Measurements from ENCODE around the gene TPM4.
A peak's percentile ranks its signal among the peaks of the same experiment; 100 is the strongest.
"Not testable (repeated sequence)": the region's sequence is repeated elsewhere in the genome, so short reads cannot be mapped to it uniquely, and the experiment has no call there.

The TPM4 gene
- 91.7 to 233 (median 151) reads per million in 3 experiments for total RNA-seq

DNA sequence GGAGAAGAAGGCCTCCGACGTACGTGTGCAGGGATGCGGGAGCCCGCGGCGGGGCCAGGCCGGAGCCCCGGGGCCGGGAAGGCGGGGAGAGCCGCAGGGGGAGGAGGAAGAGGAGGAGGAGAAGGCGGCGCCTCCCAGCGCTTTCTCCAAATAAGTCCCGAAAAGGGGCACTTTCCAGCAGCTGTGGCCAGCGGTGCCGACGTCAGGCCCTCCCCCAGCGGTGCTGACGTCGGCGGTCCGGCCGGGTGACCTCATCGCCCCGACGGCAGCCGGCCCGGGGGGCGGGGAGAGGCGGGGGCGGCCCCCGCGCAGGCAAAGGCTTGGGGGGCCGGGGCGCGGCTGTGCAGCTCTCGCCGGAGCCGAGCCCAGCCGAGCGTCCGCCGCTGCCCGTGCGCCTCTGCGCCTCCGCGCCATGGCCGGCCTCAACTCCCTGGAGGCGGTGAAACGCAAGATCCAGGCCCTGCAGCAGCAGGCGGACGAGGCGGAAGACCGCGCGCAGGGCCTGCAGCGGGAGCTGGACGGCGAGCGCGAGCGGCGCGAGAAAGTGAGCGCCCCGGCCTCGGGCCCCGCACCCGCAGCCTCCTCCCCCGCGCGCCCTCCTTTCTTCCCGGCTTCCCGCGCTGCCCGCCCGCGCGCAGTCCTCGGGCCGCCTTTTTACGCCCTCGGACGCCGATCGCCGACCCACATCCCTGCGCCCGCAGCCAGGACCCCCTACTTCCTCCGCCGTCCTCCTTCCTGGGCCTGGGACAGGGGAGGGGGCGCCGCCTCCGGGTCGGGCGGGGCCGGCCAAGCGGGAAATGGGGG lies at the start of gene TPM4:
TSS of gene TPM4 (plus strand) at position 342 of the 804 bp plus-strand sequence. CDS start at position 413, 71 bp downstream.
- peak; percentile 77 for DNase-seq

- no peak for DNase-seq
Observed at GRCh38 chr19:16026756-16027155, 49.5 kb upstream of the TPM4 start.

- no peak for DNase-seq
Observed at GRCh38 chr19:16027528-16027927, 48.8 kb upstream of the TPM4 start.

- DNase-seq: not testable (repeated sequence)
Observed at GRCh38 chr19:16030155-16030554, 46.1 kb upstream of the TPM4 start.

DNA sequence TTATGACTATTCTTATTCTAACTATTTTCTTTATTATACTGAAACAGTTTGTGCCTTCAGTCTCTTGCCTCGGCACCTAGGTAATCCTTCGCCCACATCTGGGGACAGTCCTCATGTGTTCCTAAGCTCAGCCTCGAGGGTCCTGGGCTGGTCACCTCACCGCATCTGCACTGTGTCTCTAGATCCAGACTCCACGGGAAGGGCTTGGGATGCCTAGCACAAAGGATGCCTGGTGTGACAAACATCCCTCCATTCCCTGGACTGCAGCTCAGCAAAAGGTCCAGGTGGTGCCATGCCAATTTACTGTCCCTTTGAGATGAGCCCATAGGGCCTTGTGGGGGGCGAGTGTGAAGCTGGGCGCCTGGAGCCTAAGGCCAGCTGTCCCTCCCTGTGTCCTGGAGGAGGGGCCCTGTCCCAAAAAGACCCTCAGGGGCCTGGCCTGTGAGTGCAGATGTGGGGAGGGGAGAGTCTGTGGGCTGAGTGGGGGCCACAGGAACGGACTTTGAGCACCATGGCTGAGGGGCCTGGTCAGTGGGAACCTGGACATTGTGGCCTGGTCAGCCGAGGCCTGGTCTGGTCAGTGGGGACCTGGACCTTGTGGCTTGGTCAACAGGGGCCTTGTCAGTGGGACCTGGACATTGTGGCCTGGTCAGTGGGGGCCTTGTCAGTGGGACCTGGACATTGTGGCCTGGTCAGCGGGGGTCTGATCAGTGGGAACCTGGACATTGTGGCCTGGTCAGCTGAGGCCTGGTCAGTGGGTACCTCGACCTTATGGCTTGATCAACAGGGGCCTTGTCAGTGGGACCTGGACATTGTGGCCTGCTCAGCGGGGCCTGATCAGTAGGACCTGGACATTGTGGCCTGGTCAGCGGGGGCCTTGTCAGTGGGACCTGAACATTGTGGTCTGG lies 45.1 kb upstream of the TPM4 start:
- no peak for DNase-seq

- no peak for DNase-seq
Observed at GRCh38 chr19:16031872-16032200, 44.5 kb upstream of the TPM4 start.

GRCh38 chr19:16032509-16033135 lies 43.7 kb upstream of the TPM4 start:
- no peak for DNase-seq

GRCh38 chr19:16033136-16033530 lies 43.2 kb upstream of the TPM4 start:
- no peak for DNase-seq

DNA sequence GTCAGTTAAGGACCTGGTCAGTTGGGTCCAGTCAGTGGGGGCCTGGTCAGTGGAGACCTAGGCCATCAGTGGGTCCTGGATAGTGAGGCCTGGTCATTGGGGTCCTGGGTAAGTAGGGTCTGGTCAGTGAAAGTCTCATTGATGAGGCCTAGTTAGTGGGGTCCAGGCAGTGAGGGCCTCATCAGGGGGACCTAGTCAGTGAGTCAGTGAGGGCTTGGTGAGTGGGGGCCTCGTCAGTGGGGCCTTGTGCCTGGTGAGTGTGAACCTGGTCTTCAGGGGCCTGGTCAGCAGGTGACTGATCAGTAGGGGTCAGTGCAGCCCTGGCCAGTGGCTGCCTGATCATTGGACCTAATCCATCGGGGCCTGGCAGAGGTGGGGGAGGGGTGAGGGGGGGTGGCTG lies 42.6 kb upstream of the TPM4 start:
- DNase-seq: no peak

DNA sequence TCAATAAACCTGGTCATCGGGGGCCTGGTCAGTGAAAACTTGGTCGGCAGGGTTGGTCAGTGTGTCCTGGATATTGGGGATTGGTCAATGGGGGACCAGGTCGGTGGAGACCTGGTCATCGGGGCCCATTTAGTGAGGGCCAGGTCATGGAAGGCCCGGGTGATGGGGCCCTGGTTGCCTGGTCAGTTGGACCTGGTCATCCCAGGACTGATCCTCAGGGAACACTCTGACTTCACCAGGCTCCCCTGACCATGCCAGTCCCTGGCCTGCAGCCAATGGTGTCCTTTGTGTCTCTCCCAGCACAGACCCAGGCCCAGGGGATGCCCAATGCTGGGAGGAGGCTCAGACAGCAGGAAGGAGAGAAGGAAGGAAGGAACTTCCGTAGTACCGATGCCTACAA lies 42.1 kb upstream of the TPM4 start:
- DNase-seq: no peak

DNA sequence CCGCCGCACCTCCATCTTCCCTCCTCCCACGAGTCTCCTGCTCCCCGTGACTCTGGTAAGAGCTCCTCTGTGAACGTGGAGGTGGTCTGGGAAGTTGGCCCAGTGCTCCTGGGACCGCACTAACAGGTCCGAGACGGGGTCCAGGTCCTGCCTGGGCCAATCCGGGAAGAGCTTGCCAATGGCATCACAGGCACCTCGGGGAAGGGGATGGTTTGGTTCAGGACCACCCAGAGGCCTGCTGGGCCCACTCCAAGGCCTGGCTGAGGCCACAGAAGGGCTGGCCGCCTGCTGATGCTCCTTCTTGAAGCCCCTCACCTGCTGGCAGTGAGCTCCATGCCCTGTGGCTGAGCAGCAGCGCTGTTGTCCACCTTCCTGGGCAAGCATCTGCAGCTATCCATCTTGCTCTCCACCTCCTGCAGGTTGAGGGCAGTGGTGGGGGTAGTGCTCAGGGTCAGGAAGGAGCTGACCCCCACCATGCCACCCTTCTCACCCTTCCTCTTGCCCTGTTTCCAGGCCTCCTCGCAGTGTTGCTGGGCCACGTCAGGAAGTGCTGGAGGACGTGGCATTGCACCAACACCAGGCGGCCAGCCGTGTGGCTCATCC lies 41.2 kb upstream of the TPM4 start:
- DNase-seq: no peak

GRCh38 chr19:16035601-16036297 lies 40.5 kb upstream of the TPM4 start:
- no peak for DNase-seq

DNA sequence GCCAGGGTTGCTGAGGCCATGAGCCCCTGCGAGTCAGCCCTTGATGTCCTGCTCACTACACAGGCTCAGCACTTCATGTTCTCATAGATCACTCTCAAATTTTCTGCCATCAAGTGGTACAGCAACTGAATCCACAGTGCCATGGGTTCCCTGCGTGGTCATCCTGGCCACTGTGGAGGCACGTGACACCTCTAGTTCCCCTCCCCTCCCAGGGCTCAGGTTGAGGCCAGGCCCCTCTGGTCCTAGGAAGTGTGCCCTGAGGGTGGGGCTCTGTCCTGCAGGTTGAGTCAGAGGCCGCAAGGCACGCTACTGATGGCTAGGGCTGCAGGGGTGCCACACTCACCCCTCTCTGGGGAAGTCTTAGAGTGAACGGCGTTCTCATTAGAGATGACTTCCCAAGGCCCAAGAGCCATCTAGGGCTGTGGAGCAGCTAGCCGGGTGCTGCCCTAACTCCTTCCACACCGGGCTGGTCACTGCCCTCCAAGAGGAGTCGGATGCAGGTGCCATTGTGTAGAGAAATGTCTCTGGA lies 39.8 kb upstream of the TPM4 start:
- DNase-seq: no peak

GRCh38 chr19:16036941-16037340 lies 39.4 kb upstream of the TPM4 start:
- no peak for DNase-seq

GRCh38 chr19:16037424-16038195 lies 38.7 kb upstream of the TPM4 start:
- DNase-seq: no peak

GRCh38 chr19:16038196-16038695 lies 38.0 kb upstream of the TPM4 start:
- no peak for DNase-seq

GRCh38 chr19:16039081-16039480 lies 37.2 kb upstream of the TPM4 start:
- DNase-seq: no peak

DNA sequence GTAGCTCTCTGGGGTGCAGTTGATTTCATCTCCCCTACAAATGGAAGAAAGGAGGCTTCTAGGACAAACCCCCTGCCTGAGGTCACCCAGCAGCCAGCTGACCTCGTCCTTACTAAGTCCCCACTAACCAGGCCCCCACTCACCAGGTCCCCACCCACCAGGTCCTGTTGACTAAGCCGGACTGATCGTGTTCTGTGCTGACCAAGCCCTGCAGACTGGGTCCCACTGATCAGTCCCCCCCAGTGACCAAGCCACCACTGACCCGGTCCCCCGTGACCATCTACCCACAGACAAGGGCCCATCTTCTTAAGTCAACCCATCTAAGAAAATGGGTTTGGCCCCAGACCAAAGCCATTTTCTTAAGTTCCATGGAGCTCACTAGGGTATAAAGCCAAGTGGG lies 36.8 kb upstream of the TPM4 start:
- no peak for DNase-seq

DNA sequence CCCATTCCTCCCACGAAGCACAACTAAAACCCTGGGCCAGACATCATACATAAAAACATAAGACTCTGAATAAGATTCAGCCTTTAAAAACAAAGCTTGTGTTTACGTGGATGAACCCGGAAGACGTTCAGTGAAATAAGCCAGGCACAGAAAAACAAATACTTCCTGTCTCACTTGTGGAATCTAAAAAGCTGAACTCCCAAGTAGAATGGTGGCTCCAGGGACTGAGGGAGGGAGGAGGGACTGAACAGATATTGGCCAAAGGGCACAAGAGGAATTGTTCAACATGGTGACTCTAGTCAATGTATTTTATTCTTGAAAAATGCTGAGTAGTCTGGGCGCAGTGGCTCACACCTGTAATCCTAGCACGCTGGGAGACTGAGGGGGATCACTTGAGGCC lies 35.7 kb upstream of the TPM4 start:
- no peak for DNase-seq

- DNase-seq: peak; percentile 60
Observed at GRCh38 chr19:16041299-16041990, 34.9 kb upstream of the TPM4 start.

All from central memory CD4-positive, alpha-beta T cell (primary cell).